IPS-20b (cell line): Measurements from ENCODE around the gene CCDC188.

Experiments used
- H3K27ac ChIP-seq: one replicate; pipeline ENCODE4 v1.5.1; 2013; ENCODE audit warnings: low read length
- H3K27me3 ChIP-seq: 2 replicates; pipeline ENCODE4 v1.6.1; 2013; ENCODE audit warnings: mild to moderate bottlenecking, low read length, inconsistent platforms; ENCODE audit not compliant: insufficient read depth
- H3K36me3 ChIP-seq: 2 replicates; pipeline ENCODE4 v1.6.1; 2013; ENCODE audit warnings: low read depth, mild to moderate bottlenecking, inconsistent platforms, low read length, moderate library complexity; ENCODE audit not compliant: insufficient read depth
- H3K4me1 ChIP-seq: 2 replicates; pipeline ENCODE4 v1.6.1; 2013; ENCODE audit warnings: mild to moderate bottlenecking, control low read depth, inconsistent platforms, low read length, moderate library complexity; ENCODE audit not compliant: insufficient read depth
- H3K4me3 ChIP-seq: 2 replicates; pipeline ENCODE4 v1.5.1; 2013; ENCODE audit warnings: mild to moderate bottlenecking, low read length, inconsistent platforms
- H3K9ac ChIP-seq: 2 replicates; pipeline ENCODE4 v1.6.1; 2013; ENCODE audit warnings: low read depth, mild to moderate bottlenecking, inconsistent platforms, low read length, moderate library complexity
- H3K9me3 ChIP-seq: 2 replicates; pipeline ENCODE4 v1.6.1; 2013; ENCODE audit warnings: mild to moderate bottlenecking, low read depth, low read length, inconsistent platforms; ENCODE audit not compliant: insufficient read depth

Gene CCDC188

GRCh38 chr22:20192293-20192971 is 41.6 kb upstream of the CCDC188 start:
- no peaks in the 10 kb centered on the region for H3K4me1 ChIP-seq
- no peak overlapping the region for H3K4me3 ChIP-seq
- no peak overlapping the region for H3K9ac ChIP-seq
- H3K9me3 ChIP-seq = no peaks in the 10 kb centered on the region
- no peak overlapping the region for H3K27ac ChIP-seq
- H3K36me3 ChIP-seq = no peaks in the 10 kb centered on the region
- no peaks in the 10 kb centered on the region for H3K27me3 ChIP-seq

GRCh38 chr22:20191803-20192202 is 40.9 kb upstream of the CCDC188 start:
- no peaks in the 10 kb centered on the region for H3K36me3 ChIP-seq
- H3K9ac ChIP-seq = no peak overlapping the region
- no peak overlapping the region for H3K4me3 ChIP-seq
- H3K9me3 ChIP-seq = no peaks in the 10 kb centered on the region
- H3K27ac ChIP-seq = no peak overlapping the region
- no peaks in the 10 kb centered on the region for H3K27me3 ChIP-seq
- H3K4me1 ChIP-seq = no peaks in the 10 kb centered on the region

GRCh38 chr22:20191000-20191515 is 40.2 kb upstream of the CCDC188 start:
- Histone ChIP-seq H3K9ac (no peak overlapping the region), H3K9me3 (no peaks in the 10 kb centered on the region), H3K4me3 (no peak overlapping the region), H3K36me3 (no peaks in the 10 kb centered on the region), H3K4me1 (no peaks in the 10 kb centered on the region), H3K27ac (no peak overlapping the region), H3K27me3 (no peaks in the 10 kb centered on the region)

- no peaks in the 10 kb centered on the region for H3K9me3 ChIP-seq
- H3K4me1 ChIP-seq = no peaks in the 10 kb centered on the region
- H3K36me3 ChIP-seq = no peaks in the 10 kb centered on the region
- H3K4me3 ChIP-seq = no peak overlapping the region
- no peak overlapping the region for H3K9ac ChIP-seq
- no peaks in the 10 kb centered on the region for H3K27me3 ChIP-seq
- H3K27ac ChIP-seq = no peak overlapping the region
Measured at GRCh38 chr22:20188567-20188877, 37.7 kb upstream of the CCDC188 start.

- no peaks in the 10 kb centered on the region for H3K36me3 ChIP-seq
- H3K9ac ChIP-seq = no peak overlapping the region
- H3K4me1 ChIP-seq = no peaks in the 10 kb centered on the region
- no peaks in the 10 kb centered on the region for H3K27me3 ChIP-seq
- H3K4me3 ChIP-seq = no peak overlapping the region
- H3K9me3 ChIP-seq = no peaks in the 10 kb centered on the region
- no peak overlapping the region for H3K27ac ChIP-seq
Measured at GRCh38 chr22:20187777-20188566, 37.1 kb upstream of the CCDC188 start.

- Histone ChIP-seq H3K27me3 (no peaks in the 10 kb centered on the region), H3K27ac (no peak overlapping the region), H3K9ac (no peak overlapping the region), H3K9me3 (no peaks in the 10 kb centered on the region), H3K4me3 (no peak overlapping the region), H3K4me1 (no peaks in the 10 kb centered on the region), H3K36me3 (no peaks in the 10 kb centered on the region)
Measured at GRCh38 chr22:20186871-20187546, 36.2 kb upstream of the CCDC188 start.

GRCh38 chr22:20186183-20186870 is 35.5 kb upstream of the CCDC188 start:
- Histone ChIP-seq H3K4me3 (no peak overlapping the region), H3K27me3 (no peaks in the 10 kb centered on the region), H3K27ac (no peak overlapping the region), H3K9ac (no peak overlapping the region), H3K36me3 (no peaks in the 10 kb centered on the region), H3K4me1 (no peaks in the 10 kb centered on the region), H3K9me3 (no peaks in the 10 kb centered on the region)

GRCh38 chr22:20185750-20186149 is 34.9 kb upstream of the CCDC188 start:
- H3K27me3 ChIP-seq = no peaks in the 10 kb centered on the region
- H3K9me3 ChIP-seq = no peaks in the 10 kb centered on the region
- no peaks in the 10 kb centered on the region for H3K36me3 ChIP-seq
- H3K4me1 ChIP-seq = no peaks in the 10 kb centered on the region
- no peak overlapping the region for H3K27ac ChIP-seq
- H3K9ac ChIP-seq = no peak overlapping the region
- H3K4me3 ChIP-seq = no peak overlapping the region

GRCh38 chr22:20184501-20185165 is 33.8 kb upstream of the CCDC188 start:
- Histone ChIP-seq H3K9ac (no peak overlapping the region), H3K9me3 (no peaks in the 10 kb centered on the region), H3K27me3 (no peaks in the 10 kb centered on the region), H3K4me3 (no peak overlapping the region), H3K4me1 (no peaks in the 10 kb centered on the region), H3K36me3 (no peaks in the 10 kb centered on the region), H3K27ac (no peak overlapping the region)

- Histone ChIP-seq H3K4me1 (no peaks in the 10 kb centered on the region), H3K9me3 (no peaks in the 10 kb centered on the region), H3K27me3 (no peaks in the 10 kb centered on the region), H3K27ac (no peak overlapping the region), H3K4me3 (no peak overlapping the region), H3K9ac (no peak overlapping the region), H3K36me3 (no peaks in the 10 kb centered on the region)
Measured at GRCh38 chr22:20183823-20184222, 33.0 kb upstream of the CCDC188 start.

- H3K27me3 ChIP-seq = no peaks in the 10 kb centered on the region
- H3K9ac ChIP-seq = no peak overlapping the region
- H3K4me3 ChIP-seq = no peak overlapping the region
- H3K36me3 ChIP-seq = no peaks in the 10 kb centered on the region
- no peaks in the 10 kb centered on the region for H3K4me1 ChIP-seq
- H3K27ac ChIP-seq = no peak overlapping the region
- no peaks in the 10 kb centered on the region for H3K9me3 ChIP-seq
Measured at GRCh38 chr22:20183101-20183500, 32.2 kb upstream of the CCDC188 start.
